Limb (tissue), 2 donors: Measurements from ENCODE around the gene DNAJB6.

Experiments
- DNase-seq, 2 donors: peaks; one replicate each; pipeline ENCODE4 v3.0.0-alpha.2; 2016; ENCODE audit errors: extremely low spot score in 2 of 2

Gene DNAJB6

GRCh38 chr7:157464111-157464970, 127.5 kb downstream of the DNAJB6 start:
- DNase-seq, result peak in 1 of 2 donors; percentile 20

- peak in 1 of 2 donors; percentile 45 for DNase-seq
Observed at GRCh38 chr7:157464971-157465886, 128.4 kb downstream of the DNAJB6 start.

- peak in 1 of 2 donors; percentile 44 for DNase-seq
Observed at GRCh38 chr7:157465891-157466866, 129.4 kb downstream of the DNAJB6 start.

- peak in 1 of 2 donors; percentile 36 for DNase-seq
Observed at GRCh38 chr7:157466867-157467261, 130.1 kb downstream of the DNAJB6 start.
